GM12878 (cell line): ENCODE measurements around the gene ACACA. TPM values are rescaled to one million over a fixed set of nuclear protein-coding genes. Genes with fewer than 3 reads are reported as not detected.

Experiments
- ATAC-seq: fragments of 200-7000 bp; cut with Tn5 transposase; 3 replicates; pipeline ENCODE4 v1.9.1; 2020; ENCODE audit warnings: mild to moderate bottlenecking, moderate library complexity
- BruUV-seq: library from RNA; stranded (reverse); fragments of 400-500 nt; replicated peaks from 2 replicates; lab custom pipeline; 2021; lab: Mats Ljungman, UMichigan
- CTCF ChIA-PET: fragments of 300-600 bp; sonication (Branson Sonifier 250); formaldehyde crosslinking; extraction: SDS; loops from one replicate; lab custom pipeline; 2021; ENCODE audit warnings: inconsistent platforms; lab: Yijun Ruan, JAX
- POLR2A ChIA-PET: fragments of 350-600 bp; formaldehyde crosslinking; extraction: SDS; loops from one replicate; lab custom pipeline; 2021; ENCODE audit warnings: inconsistent platforms; lab: Charles Lee
- RAD21 ChIA-PET: fragments of 300-600 bp; sonication (Branson Sonifier 250); formaldehyde crosslinking; loops from one replicate; lab custom pipeline; 2023; ENCODE audit warnings: antibody characterized with exemption; ENCODE audit not compliant: unreplicated experiment; lab: Charles Lee
- SMC1A ChIA-PET: fragments of 300-600 bp; sonication (Branson Sonifier 250); formaldehyde crosslinking; loops from one replicate; lab custom pipeline; 2023; ENCODE audit not compliant: unreplicated experiment, uncharacterized antibody; lab: Charles Lee
- DNase-seq: peaks from one replicate; pipeline ENCODE4 v3.0.0-alpha.2; 2011; ENCODE audit warnings: low read depth, low spot score
- FAIRE-seq: peaks from 3 replicates; lab custom pipeline; 2011; peaks lifted over from hg19 to GRCh38; lab: Jason Lieb, UNC
- H2AFZ ChIP-seq: 2 replicates; pipeline ENCODE4 v1.6.0; 2011; ENCODE audit warnings: low read depth, low read length, control low read depth; ENCODE audit not compliant: control insufficient read depth
- H3K27ac ChIP-seq: 2 replicates; pipeline ENCODE4 v1.5.1; 2011; ENCODE audit warnings: control low read depth; ENCODE audit not compliant: control insufficient read depth, insufficient read depth
- H3K27me3 ChIP-seq, 2 experiments: replicated peaks in 1 of 2; 2 replicates each; pipeline versions ENCODE4 v1.6.0 to v1.6.1; 2011; ENCODE audit warnings: low read length in 1 of 2; ENCODE audit not compliant: control insufficient read depth in 2 of 2, insufficient read depth in 2 of 2
- H3K36me3 ChIP-seq, 2 experiments: 2 replicates each; pipeline ENCODE4 v1.5.1; 2011; ENCODE audit warnings: low read length in 1 of 2; ENCODE audit not compliant: control insufficient read depth in 2 of 2, insufficient read depth in 2 of 2
- H3K4me1 ChIP-seq: 2 replicates; pipeline ENCODE4 v1.6.1; 2011; ENCODE audit warnings: mild to moderate bottlenecking, low read length, moderate library complexity, mixed read lengths; ENCODE audit not compliant: control insufficient read depth, insufficient read depth
- H3K4me2 ChIP-seq: 2 replicates; pipeline ENCODE4 v1.6.0; 2011; ENCODE audit warnings: control low read depth; ENCODE audit not compliant: control insufficient read depth, insufficient read depth
- H3K4me3 ChIP-seq: fragments of 200-600 bp; sonication (generic); 2 replicates; pipeline ENCODE4 v1.5.1; 2016
- H3K79me2 ChIP-seq: 2 replicates; pipeline ENCODE4 v1.6.0; 2011; ENCODE audit warnings: low read length; ENCODE audit not compliant: control insufficient read depth, insufficient read depth
- H3K9ac ChIP-seq: 2 replicates; pipeline ENCODE4 v1.8.0; 2011; ENCODE audit warnings: low read length, control low read depth, mixed read lengths; ENCODE audit not compliant: control insufficient read depth, insufficient read depth
- H3K9me3 ChIP-seq: replicated peaks from 3 replicates; pipeline ENCODE4 v1.5.1; 2011; ENCODE audit warnings: mild to moderate bottlenecking, low read length; ENCODE audit not compliant: control insufficient read depth, insufficient read depth
- H4K20me1 ChIP-seq: 2 replicates; pipeline ENCODE4 v1.6.0; 2011; ENCODE audit not compliant: control insufficient read depth, insufficient read depth
- ATF7 ChIP-seq: fragments of 450-650 bp; IDR thresholded peaks from 2 replicates; pipeline ENCODE4 v1.6.1; 2016; ENCODE audit warnings: low read depth, mild to moderate bottlenecking
- BMI1 ChIP-seq: fragments of 450-650 bp; IDR thresholded peaks from 2 replicates; pipeline ENCODE4 v1.6.1; 2016; ENCODE audit warnings: mild to moderate bottlenecking, moderate library complexity, borderline replicate concordance
- JUND ChIP-seq: IDR thresholded peaks from 2 replicates; pipeline ENCODE4 v1.6.1; 2012; ENCODE audit warnings: low read depth, mild to moderate bottlenecking, low read length, improper control_type of control experiment, moderate library complexity
- KDM1A ChIP-seq: fragments of 200-600 bp; sonication (generic); IDR thresholded peaks from 2 replicates; pipeline ENCODE4 v1.6.1; 2016; ENCODE audit warnings: borderline replicate concordance
- RFX5 ChIP-seq: IDR thresholded peaks from 2 replicates; pipeline ENCODE4 v1.6.1; 2011; ENCODE audit warnings: low read depth, low read length, improper control_type of control experiment
- SREBF2 ChIP-seq: IDR thresholded peaks from 2 replicates; pipeline ENCODE4 v1.6.1; 2012; ENCODE audit warnings: mild to moderate bottlenecking, low read length
- WGBS: methylation state at CpG from one replicate; pipeline ENCODE4 v1.1.6; 2016; ENCODE audit warnings: low lambda C conversion rate; ENCODE audit not compliant: insufficient replicate concordance, insufficient coverage; ENCODE audit errors: missing lambda C conversion rate; 5-methylcytosine and 5-hydroxymethylcytosine counted together
- in situ Hi-C: fragments of 300-500 bp; cut with MboI; formaldehyde crosslinking; loops from 9 replicates; pipeline ENCODE4 v1.14.3; 2018; ENCODE audit warnings: mixed read lengths
- intact Hi-C: fragments of 100-400 bp; cut with micrococcal nuclease; formaldehyde crosslinking; loops from one replicate; pipeline ENCODE4 v1.14.2; 2022; ENCODE audit not compliant: unreplicated experiment
- polyA plus RNA-seq, 11 experiments: library from polyadenylated mRNA; depleted of rRNA in 4 of 11; unstranded in 6 of 11; stranded (reverse) in 5 of 11; fragments of >200 nt; fragmentation: Nextera tagmentation in 4 of 11; fragmentation: Illumina TruSeq in 1 of 11; extraction: Ambion mirVana in 4 of 11; extraction: Trizol in 1 of 11; gene quantifications; 1 replicate in 1 of 11; 2 replicates in 10 of 11; pipeline versions ENCODE4 v1.2.1 to v1.2.3, GENCODE V29; 2011 to 2016; ENCODE audit warnings: inconsistent platforms in 2 of 11, missing spikeins in 2 of 11, low read depth in 1 of 11
- total RNA-seq, 4 experiments: library from RNA; depleted of rRNA in 3 of 4; stranded (reverse); fragments of >200 nt in 3 of 4; fragmentation: Illumina TruSeq in 1 of 4; extraction: Trizol in 1 of 4; gene quantifications; 2 replicates each; pipeline versions ENCODE4 v1.2.1 to v1.2.3, GENCODE V29; 2013 to 2021
- TF ChIP-seq, protein P1 (sequence below): fragments of 450-650 bp; IDR thresholded peaks from 2 replicates; pipeline ENCODE4 v1.6.1; 2017; ENCODE audit warnings: mild to moderate bottlenecking

Gene ACACA
- total and polyA plus RNA-seq, 10 of the 15 experiments (the other 5 are each of a cell fraction or from before 2014, with no cell fraction given): 12.9 to 74.2 (median 32.0) TPM

GRCh38 chr17:37187262-37187661 is 219.4 kb downstream of the ACACA start:
- ChIA-PET CTCF (no interaction called here), RAD21 (no interaction called here), POLR2A (no interaction called here), SMC1A (no interaction called here)
- in situ Hi-C loops: no loop called here
- no peak overlapping the region for H3K4me3 ChIP-seq
- intact Hi-C loops: no loop called here
- H3K4me2 ChIP-seq: no peak overlapping the region
- ATAC-seq: no peak
- H3K79me2 ChIP-seq: no peaks in the 10 kb centered on the region
- TF ChIP-seq RFX5 (no peak), KDM1A (no peak), SREBF2 (no peak), BMI1 (no peak), ATF7 (no peak), JUND (no peak)
- TF ChIP-seq, protein P1, sequence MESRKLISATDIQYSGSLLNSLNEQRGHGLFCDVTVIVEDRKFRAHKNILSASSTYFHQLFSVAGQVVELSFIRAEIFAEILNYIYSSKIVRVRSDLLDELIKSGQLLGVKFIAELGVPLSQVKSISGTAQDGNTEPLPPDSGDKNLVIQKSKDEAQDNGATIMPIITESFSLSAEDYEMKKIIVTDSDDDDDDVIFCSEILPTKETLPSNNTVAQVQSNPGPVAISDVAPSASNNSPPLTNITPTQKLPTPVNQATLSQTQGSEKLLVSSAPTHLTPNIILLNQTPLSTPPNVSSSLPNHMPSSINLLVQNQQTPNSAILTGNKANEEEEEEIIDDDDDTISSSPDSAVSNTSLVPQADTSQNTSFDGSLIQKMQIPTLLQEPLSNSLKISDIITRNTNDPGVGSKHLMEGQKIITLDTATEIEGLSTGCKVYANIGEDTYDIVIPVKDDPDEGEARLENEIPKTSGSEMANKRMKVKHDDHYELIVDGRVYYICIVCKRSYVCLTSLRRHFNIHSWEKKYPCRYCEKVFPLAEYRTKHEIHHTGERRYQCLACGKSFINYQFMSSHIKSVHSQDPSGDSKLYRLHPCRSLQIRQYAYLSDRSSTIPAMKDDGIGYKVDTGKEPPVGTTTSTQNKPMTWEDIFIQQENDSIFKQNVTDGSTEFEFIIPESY: no peak
- H4K20me1 ChIP-seq: no peaks in the 10 kb centered on the region
- H3K27ac ChIP-seq: no peak overlapping the region
- FAIRE-seq: no peak
- no peaks in the 10 kb centered on the region for H3K27me3 ChIP-seq
- H3K9me3 ChIP-seq: no peaks in the 10 kb centered on the region
- peaks cover 2 to 20% of the 10 kb centered on the region in 2 experiments; a peak in 3 of 4 replicates for H3K36me3 ChIP-seq
- no peak overlapping the region for H2AFZ ChIP-seq
- WGBS: 37% methylated on average over 3 of the region's 3 CpGs
- no peak overlapping the region for H3K9ac ChIP-seq
- no peaks in the 10 kb centered on the region for H3K4me1 ChIP-seq
- no TSS peak for BruUV-seq
- no peak for DNase-seq
